Activated naive CD4-positive, alpha-beta T cell treated with anti-CD3 and anti-CD28 coated beads, Interleukin-2, amount 50 U/mL, for 72 hours (primary cell): ENCODE measurements around the gene CEPT1. TPM values are rescaled to one million over a fixed set of nuclear protein-coding genes. Genes with fewer than 3 reads are reported as not detected.
"Not testable (repeated sequence)": the region's sequence is repeated elsewhere in the genome, so short reads cannot be mapped to it uniquely, and the experiment has no call there.

Source experiments
- ATAC-seq, 2 donors: fragments of 150-1000 bp; cut with Tn5 transposase; 2 replicates each; pipeline ENCODE4 v1.10.0; 2021; ENCODE audit warnings: mild to moderate bottlenecking in 2 of 2, moderate library complexity in 2 of 2
- DNase-seq, 2 donors: peaks; one replicate each; pipeline ENCODE4 v3.0.0; 2021 to 2022; ENCODE audit warnings: low spot score in 2 of 2
- H3K27ac Mint-ChIP-seq, 2 donors: one replicate each; pipeline ENCODE4 v1.8.0; 2022; ENCODE audit warnings: mild to moderate bottlenecking in 2 of 2, mixed read lengths in 2 of 2
- H3K36me3 Mint-ChIP-seq, 2 donors: one replicate each; pipeline ENCODE4 v1.8.0; 2022; ENCODE audit warnings: mixed read lengths in 2 of 2
- H3K9me3 Mint-ChIP-seq, 2 donors: one replicate each; pipeline ENCODE4 v1.8.0; 2022; ENCODE audit warnings: mixed read lengths in 2 of 2
- total RNA-seq, 2 donors: library from RNA; stranded (reverse); gene quantifications; one replicate each; pipeline ENCODE4 v1.2.3, GENCODE V29; 2022

CEPT1 gene
- total RNA-seq = 10 to 100 TPM; 22.9 to 41.6 TPM

DNA sequence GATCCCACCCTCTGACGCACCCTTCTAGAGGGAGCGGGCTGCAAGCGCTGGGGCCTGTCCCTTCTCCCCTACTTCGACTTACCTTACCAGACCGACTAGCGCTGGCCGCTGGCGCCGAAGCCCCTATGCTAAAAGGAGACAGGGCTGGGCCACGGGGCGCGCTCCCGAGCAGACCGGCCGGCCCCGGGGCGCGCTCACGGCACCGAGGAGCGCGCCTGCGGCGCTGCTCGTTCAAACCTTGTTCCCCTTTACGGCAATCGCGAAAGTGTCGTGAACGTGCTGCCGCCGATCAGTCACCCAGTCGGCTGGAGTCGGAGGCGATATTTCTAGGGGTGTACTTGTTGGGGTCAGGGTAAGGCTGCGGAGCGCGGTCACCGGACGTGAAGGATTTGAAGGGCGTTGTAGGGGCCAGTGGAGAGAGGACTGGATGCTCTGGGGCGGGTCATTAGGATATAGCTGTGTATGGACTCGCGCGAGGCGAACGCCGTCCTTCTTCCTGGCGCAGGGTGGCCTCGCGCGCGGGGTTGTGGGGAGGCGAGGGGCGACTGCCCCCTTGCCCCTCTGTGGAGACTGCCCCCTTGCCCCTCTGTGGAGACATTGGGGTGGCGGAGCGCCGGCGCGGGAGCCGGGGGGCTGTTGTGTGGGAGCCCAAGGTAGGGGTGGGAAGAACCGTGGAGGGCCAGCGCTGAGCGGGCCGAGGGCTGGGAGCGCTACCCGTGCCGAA lies at the start of gene CEPT1, which contains the start of gene DRAM2:
Gene CEPT1, plus strand, starts transcription at position 268 of the 724 bp plus-strand sequence. CDS start 7,492 bp downstream, outside the sequence.
Gene DRAM2, minus strand, starts transcription at position 138 of the 724 bp plus-strand sequence. CDS start 8,539 bp downstream, outside the sequence.
- H3K9me3 Mint-ChIP-seq = no peaks in the 10 kb centered on the region
- peak; percentile 80 to 84 for ATAC-seq
- H3K36me3 Mint-ChIP-seq = peaks cover 12 to 33% of the 10 kb centered on the region in 2 donors
- DNase-seq = peak; percentile 87 to 91
- H3K27ac Mint-ChIP-seq = peak within 1 kb of the TSS; percentile 94 to 100

DNA sequence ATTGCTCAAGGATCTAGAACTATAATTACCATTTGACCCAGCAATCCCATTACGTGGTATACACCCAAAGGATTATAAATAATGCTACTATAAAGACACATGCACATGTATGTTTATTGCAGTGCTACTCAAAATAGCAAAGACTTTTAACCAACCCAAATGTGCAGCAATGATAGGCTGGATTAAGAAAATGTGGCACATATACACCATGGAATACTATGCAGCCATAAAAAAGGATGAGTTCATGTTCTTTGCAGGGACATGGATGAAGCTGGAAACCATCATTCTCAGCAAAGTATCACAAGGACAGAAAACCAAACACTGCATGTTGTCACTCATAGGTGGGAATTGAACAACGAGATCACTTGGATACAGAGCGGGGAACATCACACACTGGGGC lies 44.6 kb upstream of the CEPT1 start:
- Mint-ChIP-seq H3K36me3 (peaks cover 26 to 48% of the 10 kb centered on the region in 2 donors), H3K9me3 (peaks cover 24 to 29% of the 10 kb centered on the region in 2 donors)
- not testable (repeated sequence) for DNase-seq, ATAC-seq, H3K27ac Mint-ChIP-seq

GRCh38 chr1:111097356-111098099 lies 42.5 kb upstream of the CEPT1 start:
- peaks cover 40 to 46% of the 10 kb centered on the region in 2 donors for H3K9me3 Mint-ChIP-seq

DNA sequence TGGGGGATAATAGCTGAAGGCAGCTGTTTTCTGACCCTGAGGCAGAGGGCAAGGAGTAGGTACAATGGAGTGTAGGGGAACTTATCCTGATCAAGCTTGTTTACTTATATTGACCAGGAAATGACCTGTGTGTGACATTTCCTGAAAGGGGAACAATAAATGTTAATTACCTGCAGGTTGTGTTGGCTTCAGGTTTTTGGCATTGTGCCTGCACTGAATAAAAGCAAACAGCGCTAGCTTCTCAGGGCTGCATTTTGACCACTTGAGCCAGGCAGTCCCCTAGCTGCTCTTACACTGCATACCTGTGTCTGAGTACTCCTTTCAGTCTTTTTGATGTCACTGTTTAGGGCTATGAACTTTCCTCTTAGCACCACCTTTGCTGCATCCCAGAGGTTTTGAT lies 40.7 kb upstream of the CEPT1 start:
- DNase-seq (no peak), ATAC-seq (no peak)
- Mint-ChIP-seq H3K9me3 (peaks cover 41 to 42% of the 10 kb centered on the region in 2 donors), H3K36me3 (peaks cover 35 to 56% of the 10 kb centered on the region in 2 donors), H3K27ac (no peak overlapping the region)

More at GRCh38 chr1:111097356-111098099, 42.5 kb upstream of the CEPT1 start:
- H3K36me3 Mint-ChIP-seq = peaks cover 32 to 63% of the 10 kb centered on the region in 2 donors
- H3K27ac Mint-ChIP-seq = no peak overlapping the region
- ATAC-seq = no peak
- no peak for DNase-seq

DNA sequence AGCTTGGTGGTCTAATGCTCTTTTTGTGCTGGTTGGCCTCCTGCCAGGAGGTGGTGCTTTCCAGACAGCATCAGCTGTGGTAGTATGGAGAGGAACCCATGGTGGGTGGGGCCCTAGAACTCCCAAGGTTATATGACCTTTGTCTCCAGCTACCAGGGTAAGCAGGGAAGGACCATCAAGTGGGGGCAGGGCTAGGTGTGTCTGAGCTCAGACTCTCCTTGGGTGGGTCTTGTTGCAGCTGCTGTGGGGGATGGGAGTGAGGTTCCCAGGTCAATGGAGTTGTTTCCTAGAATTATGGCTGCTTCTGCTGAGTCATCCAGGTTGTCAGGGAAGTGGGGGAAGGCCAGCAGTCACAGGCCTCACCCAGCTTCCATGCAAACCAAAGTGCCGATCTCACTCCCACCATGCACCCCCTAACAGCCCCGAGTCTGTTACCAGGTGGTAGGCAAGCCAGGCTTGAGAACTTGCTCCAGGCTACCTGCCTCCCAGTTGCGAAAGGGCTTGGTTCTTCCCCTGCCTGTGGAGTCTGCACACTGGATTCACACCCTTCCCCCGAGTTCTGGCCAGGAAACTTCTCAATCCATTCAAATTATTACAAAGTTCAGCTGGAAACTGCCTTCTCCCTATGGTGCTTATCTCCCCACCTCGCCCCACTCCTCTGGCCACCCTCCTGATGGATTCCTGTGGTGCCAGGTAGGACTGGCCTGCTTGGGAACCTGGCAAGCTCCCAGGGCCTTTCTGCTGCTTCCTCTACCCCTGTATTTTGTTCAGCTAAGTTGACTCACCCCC lies 38.0 kb upstream of the CEPT1 start:
- DNase-seq (no peak), ATAC-seq (no peak)
- Mint-ChIP-seq H3K9me3 (peaks cover 35 to 42% of the 10 kb centered on the region in 2 donors), H3K27ac (peak overlapping the region in 1 of 2 donors; percentile 50), H3K36me3 (peaks cover 30 to 41% of the 10 kb centered on the region in 2 donors)

GRCh38 chr1:111104981-111105380 lies 35.0 kb upstream of the CEPT1 start:
- H3K27ac Mint-ChIP-seq = no peak overlapping the region
- DNase-seq (no peak), ATAC-seq (no peak)
- H3K36me3 Mint-ChIP-seq = peaks cover 25 to 30% of the 10 kb centered on the region in 2 donors
- H3K9me3 Mint-ChIP-seq = peaks cover 29 to 33% of the 10 kb centered on the region in 2 donors

DNA sequence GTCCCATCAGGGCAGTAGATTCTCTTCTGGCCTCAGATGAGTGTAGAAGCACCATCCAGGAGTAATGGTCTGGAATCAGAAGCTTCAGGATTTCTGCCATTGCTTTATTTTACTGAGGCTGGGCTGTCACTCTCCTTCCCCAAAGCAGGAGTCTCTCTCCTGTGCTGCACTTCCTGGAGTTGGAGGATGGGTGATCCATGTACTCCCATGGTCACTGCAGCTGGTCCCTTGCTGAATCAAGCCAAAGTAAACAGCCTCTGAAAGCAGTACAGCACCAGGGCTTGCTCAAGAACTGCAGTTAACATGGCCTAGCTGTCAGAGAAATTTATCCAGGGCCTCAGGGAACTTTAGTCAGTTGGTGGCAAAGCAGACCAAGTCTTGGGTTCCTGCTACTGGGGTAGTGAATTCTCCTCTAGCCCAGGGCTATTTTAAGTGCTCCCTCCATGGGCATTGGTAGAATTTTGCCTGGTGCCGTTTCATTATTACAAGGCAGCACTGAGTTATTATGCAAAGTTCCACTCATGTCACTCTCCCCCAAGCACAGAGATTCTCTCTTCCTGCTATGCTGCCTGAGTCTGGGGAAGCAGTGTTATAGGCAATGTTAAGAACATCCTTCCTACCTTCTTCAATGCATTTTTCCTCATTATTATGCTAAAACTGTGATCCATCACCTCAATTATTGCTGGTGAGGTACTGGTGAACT lies 29.7 kb upstream of the CEPT1 start:
- Mint-ChIP-seq H3K9me3 (peaks cover 10 to 11% of the 10 kb centered on the region in 2 donors), H3K27ac (no peak overlapping the region), H3K36me3 (peaks cover 19% of the 10 kb centered on the region in 2 donors)
- ATAC-seq (no peak), DNase-seq (no peak)

GRCh38 chr1:111116496-111116895 lies 23.5 kb upstream of the CEPT1 start:
- H3K9me3 Mint-ChIP-seq = no peaks in the 10 kb centered on the region
- ATAC-seq (no peak), DNase-seq (no peak)
- peaks cover 0 to 14% of the 10 kb centered on the region in 2 donors for H3K36me3 Mint-ChIP-seq
- H3K27ac Mint-ChIP-seq = no peak overlapping the region

GRCh38 chr1:111126354-111126753 lies 13.7 kb upstream of the CEPT1 start:
- ATAC-seq (no peak), DNase-seq (no peak)
- H3K27ac Mint-ChIP-seq = no peak overlapping the region
- H3K36me3 Mint-ChIP-seq = peaks cover 10 to 19% of the 10 kb centered on the region in 2 donors
- no peaks in the 10 kb centered on the region for H3K9me3 Mint-ChIP-seq

DNA sequence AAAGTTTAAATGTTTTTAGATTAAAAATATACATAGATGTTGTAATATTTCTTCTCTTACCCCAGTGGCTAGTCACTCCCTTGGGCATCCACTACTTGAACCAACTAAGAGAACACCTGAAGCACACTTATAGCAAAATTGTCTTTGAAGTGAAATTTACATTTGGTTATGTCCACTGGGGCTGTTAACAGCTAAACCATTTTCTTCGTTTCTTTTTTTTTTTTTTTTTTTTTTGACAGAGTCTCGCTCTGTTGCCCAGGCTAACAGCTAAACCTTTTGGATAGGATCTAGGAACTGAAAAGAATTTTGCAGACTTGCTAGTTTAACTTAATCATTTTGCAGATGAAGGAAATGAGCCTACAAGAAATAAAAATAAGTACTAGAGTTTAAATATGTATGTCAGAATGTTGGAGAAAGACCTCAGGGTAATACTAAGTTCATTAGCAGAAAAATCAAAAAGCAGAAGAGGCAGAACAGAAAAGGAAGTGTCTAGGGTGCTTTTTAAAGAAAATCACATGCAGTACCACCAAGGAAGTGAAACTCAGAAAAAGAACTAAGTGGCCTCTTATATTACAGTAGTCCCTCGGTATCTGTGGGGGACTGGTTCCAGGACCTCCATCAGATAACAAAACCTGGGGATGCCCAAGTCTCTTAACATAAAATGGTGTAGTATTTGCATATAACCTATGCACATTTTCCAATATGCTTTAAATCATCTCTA lies 11.9 kb upstream of the CEPT1 start:
- peak overlapping the region in 1 of 2 donors; percentile 1 for H3K27ac Mint-ChIP-seq
- no peaks in the 10 kb centered on the region for H3K9me3 Mint-ChIP-seq
- DNase-seq = no peak
- ATAC-seq = no peak
- peaks cover 10 to 19% of the 10 kb centered on the region in 2 donors for H3K36me3 Mint-ChIP-seq

DNA sequence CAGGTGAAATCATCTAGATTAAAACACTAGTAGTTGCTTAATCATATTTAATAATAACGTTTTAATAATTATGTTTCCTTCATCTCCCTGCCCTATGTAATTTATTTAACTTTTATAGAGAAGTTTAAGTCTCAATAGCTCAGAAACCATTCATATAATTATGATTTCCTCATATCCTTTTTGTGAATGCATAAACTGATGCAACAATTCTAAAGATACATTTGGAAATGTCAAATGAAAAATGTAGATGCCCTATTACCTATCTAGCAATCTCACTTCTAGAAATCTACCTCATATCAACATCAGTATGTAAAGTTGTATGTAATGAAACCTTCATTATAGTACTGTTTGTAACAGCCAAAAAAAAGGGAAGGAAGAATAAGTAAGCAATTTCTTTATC lies 10.6 kb upstream of the CEPT1 start:
- no peaks in the 10 kb centered on the region for H3K9me3 Mint-ChIP-seq
- ATAC-seq (no peak), DNase-seq (no peak)
- H3K36me3 Mint-ChIP-seq = peaks cover 10 to 24% of the 10 kb centered on the region in 2 donors
- H3K27ac Mint-ChIP-seq = peak overlapping the region in 1 of 2 donors; percentile 75

DNA sequence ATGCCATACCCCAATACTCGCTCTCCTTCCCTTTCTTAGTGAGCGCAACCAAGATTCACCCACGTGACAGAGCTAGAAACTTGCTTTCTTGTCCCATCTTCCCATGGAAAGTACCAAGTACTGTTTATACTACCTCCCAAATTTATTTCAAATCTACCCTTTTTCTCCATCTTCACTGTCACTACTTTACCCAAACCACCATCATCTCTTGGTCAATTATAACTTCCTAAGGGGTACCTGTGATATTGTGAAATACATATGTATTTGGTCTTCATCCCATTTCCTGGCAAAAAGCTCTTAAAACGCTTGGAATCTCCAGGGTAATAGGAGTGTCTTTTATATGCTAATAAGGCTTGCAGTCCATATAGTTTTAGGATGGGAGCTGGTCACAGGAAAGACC lies 8.3 kb upstream of the CEPT1 start:
- ATAC-seq (no peak), DNase-seq (no peak)
- Mint-ChIP-seq H3K27ac (peak overlapping the region in 1 of 2 donors; percentile 1), H3K36me3 (peaks cover 6 to 33% of the 10 kb centered on the region in 2 donors), H3K9me3 (no peaks in the 10 kb centered on the region)

DNA sequence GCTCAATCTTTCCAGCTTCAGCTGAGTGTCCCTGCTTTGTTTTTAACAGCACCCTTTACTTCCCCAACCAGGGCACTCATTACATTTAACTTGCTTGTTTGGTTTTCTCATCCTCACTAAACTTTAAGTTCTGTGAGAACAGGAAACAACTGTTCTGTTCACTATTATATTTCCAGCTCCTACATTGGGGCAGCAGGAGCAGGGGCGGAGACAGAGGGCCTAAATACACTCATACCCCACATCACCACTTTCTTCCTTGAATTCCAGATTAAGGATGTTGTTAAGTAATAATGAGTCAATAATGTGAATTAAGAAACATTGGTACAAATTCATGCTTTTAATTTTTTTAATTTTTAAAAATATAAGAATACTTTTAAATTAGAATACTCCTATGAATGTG lies 6.2 kb upstream of the CEPT1 start:
- Mint-ChIP-seq H3K36me3 (peaks cover 4 to 36% of the 10 kb centered on the region in 2 donors), H3K27ac (no peak overlapping the region), H3K9me3 (no peaks in the 10 kb centered on the region)
- ATAC-seq (no peak), DNase-seq (no peak)

DNA sequence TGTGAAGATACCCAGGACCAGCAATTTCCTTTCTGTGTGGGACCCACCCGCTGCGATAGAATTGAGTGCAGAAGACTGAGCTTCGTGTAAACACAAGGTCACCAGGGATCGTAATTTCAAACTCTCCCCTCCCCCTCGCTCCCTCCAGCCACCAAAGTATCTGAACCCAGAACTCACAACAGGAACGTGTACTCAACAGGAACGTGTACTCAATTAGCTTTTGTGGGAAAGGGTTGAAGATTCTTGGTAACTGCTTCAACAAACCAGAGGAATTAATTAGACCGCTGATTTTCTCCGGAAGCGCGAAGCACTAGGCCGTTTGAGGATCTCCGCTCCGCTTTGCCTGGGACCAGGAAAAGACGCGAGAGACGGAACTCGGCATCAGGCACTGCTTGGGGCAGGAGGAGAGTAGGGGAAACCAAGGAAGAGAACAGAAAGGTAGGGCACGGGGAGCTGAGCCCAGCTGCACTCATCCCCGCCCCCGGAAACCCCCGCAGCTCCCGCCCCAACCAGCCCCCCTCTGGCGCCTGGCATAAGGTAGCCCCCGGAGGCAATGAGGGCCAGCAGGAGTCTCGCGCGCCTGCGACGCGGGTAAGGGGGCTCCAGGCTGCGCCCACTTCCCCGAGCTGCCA lies 583 bp upstream of the CEPT1 start:
- Mint-ChIP-seq H3K9me3 (no peaks in the 10 kb centered on the region), H3K36me3 (peaks cover 12 to 36% of the 10 kb centered on the region in 2 donors), H3K27ac (peak overlapping the region; percentile 94 to 100)
- ATAC-seq = peak; percentile 6 to 63
- peak in 1 of 2 donors; percentile 42 for DNase-seq

GRCh38 chr1:111140680-111140967 lies 601 bp downstream of the CEPT1 start:
- H3K9me3 Mint-ChIP-seq = no peaks in the 10 kb centered on the region

More at GRCh38 chr1:111140680-111140967, 601 bp downstream of the CEPT1 start:
- DNase-seq (no peak), ATAC-seq (no peak)
- Mint-ChIP-seq H3K36me3 (peaks cover 12 to 28% of the 10 kb centered on the region in 2 donors), H3K27ac (peak overlapping the region in 1 of 2 donors; percentile 94)
